Stimulated activated naive CD4-positive, alpha-beta T cell treated with Interleukin-2 at 50 U/mL for 16 hours (primary cell): Measurements from ENCODE around the gene TMEM232.

Experiments used
- DNase-seq: peaks from one replicate; lab custom pipeline; 2025; lab: John Stamatoyannopoulos, UW

The TMEM232 gene

DNA sequence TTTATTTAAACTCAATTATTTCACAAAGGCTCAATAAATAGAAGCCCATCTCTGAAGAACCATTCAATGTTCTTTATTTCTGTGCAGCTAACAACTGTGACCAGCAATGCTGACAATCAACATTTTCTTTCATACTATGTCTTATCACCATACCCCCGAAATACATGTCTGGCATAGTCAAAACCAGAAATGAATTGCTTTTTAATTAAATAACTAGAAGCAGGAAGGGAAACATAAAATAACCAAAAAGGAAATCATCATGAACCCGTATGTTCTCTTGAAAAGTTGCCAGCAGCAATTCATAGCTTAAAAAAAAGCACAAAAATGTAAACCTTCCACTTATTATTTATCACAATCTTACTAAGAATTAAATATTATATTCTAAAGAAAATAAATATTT lies 212.4 kb downstream of the TMEM232 start:
- DNase-seq, result no peak

DNA sequence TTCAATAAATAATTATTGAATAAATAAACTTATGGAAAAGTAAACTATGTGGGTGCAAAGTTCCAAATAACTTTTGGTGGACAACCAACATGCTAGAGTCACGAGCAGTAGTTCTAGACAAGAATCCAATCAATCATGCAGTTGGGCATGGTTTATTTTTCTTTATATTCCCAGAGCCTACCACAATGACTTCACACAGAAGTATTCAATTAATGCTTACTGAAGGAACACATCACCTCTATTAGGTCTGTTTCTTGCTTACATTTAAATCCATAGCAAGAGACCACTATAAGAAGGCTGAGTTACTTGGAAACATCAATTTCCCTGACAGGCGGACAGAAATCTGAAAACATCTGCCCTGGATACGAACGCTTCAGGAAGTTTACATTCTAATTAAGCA lies 214.2 kb downstream of the TMEM232 start:
- no peak for DNase-seq

DNA sequence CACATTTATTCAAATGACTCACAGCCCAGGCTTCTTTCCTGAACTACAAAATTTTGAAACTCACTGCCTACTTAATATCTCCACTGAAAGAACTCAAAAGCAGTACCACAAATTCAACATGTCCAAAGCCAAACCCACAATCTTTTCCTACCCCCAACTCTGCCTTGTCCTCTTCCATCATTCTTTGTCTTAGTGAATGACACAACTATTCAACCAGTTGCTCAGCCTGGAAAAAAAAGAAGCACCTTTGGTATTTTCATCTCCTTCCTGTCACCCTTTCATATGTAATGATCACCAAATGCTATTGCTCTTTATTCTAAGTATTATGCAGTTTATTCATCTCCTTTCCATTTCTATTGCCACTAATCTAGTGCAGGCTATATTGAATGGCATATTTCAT lies 216.3 kb downstream of the TMEM232 start:
- DNase-seq, result no peak

- DNase-seq, result no peak
Observed at GRCh38 chr5:110507972-110508371, 218.5 kb downstream of the TMEM232 start.

DNA sequence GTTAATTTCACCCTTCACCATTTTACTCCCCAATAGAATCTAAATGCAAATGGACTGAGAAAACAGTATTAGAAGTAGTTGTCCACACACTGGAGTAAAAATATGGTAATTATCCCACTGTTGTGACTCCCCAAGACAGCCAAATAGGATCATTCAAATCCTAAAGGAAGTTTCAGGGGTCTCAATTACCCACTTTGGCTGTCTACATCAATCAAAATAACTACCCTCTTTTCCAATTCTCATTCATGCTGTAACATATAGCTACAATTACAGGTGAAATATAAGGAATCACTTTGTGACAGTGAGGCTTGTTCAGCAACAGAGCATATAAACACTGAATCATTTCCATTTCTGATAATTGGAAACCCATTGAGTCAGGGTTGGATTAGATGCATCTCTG lies 220.1 kb downstream of the TMEM232 start:
- DNase-seq, result no peak

GRCh38 chr5:110496276-110496675 lies 230.2 kb downstream of the TMEM232 start:
- no peak for DNase-seq

DNA sequence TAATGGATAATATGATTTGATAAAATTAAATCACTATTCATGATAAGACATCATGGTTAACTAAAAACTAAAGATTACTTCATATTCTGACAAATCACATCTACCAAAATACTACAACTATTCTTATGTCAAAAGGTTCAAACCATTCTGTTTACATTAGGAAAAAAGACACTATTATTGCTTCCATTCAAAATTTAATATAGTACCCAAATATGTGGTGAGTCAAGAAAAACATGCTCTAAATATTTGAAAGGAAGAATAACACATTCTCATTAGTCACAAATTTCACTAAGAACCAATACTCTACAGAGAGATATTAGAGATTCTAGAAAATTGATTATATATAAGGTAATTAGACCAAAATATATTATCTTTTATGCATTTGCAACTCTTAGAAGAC lies 234.0 kb downstream of the TMEM232 start:
- DNase-seq, result no peak

- no peak for DNase-seq
Observed at GRCh38 chr5:110478895-110479294, 247.6 kb downstream of the TMEM232 start.

DNA sequence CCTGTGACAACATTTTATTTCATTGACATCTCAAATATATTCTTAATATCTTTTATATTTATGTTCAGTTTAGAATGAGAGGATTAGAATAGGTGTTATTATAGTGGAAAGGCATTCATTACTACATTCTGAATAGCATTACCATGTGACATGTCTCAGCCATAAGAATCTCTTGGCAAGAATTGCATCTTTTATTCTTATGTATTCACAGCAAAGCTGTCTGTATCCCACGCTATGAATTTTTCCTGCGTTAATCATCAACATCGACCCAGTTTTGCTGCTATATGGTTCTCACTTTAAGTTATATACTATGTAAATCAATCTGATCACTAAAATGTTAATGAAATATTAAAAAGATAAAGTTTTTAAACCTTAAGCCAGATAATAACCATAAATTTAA lies 248.6 kb downstream of the TMEM232 start:
- no peak for DNase-seq

- no peak for DNase-seq
Observed at GRCh38 chr5:110476164-110476563, 250.3 kb downstream of the TMEM232 start.

- no peak for DNase-seq
Observed at GRCh38 chr5:110475529-110475928, 250.9 kb downstream of the TMEM232 start.

DNA sequence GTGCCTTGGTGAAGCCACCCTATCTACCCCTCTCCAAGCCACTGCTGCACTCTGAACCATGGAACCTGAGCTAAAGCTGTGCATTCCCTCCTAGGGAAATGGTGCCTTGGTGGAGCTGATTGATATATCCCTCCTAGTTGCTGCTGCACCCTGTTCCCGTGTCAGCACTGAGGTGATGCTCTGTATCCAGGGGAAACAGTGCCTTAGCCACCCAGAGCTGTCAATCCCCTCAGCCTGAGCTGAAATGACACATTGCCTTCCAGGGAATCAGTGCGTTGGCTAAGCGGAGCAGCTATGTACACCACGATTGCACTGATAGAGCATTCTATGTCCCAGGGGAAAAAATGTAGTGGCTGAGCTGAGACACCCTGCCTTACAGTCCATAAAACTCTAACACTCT lies 257.0 kb downstream of the TMEM232 start:
- no peak for DNase-seq

- DNase-seq, result no peak
Observed at GRCh38 chr5:110463106-110463505, 263.4 kb downstream of the TMEM232 start.

DNA sequence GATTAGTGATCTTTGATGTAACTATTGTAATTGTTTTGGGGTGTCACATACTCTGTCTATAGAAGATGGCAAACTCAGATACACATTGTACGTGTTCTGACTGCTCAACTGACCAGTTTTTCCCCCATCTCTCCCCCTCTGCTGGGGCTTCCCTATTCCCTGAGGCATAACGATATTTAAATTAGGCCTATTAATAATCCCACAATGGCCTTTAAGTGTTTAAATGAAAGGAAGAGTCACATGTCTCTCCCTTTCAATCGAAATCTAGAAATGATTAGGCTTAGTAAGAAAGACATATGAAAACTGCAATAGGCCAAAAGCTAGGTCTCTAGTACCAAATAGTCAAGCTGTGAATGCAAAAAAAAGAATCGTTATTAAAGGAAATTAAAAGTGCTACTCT lies 265.6 kb downstream of the TMEM232 start:
- DNase-seq, result no peak

- DNase-seq, result no peak
Observed at GRCh38 chr5:110458313-110458712, 268.2 kb downstream of the TMEM232 start.

- no peak for DNase-seq
Observed at GRCh38 chr5:110442856-110443255, 283.6 kb downstream of the TMEM232 start.

GRCh38 chr5:110441035-110441434 lies 285.4 kb downstream of the TMEM232 start:
- no peak for DNase-seq

DNA sequence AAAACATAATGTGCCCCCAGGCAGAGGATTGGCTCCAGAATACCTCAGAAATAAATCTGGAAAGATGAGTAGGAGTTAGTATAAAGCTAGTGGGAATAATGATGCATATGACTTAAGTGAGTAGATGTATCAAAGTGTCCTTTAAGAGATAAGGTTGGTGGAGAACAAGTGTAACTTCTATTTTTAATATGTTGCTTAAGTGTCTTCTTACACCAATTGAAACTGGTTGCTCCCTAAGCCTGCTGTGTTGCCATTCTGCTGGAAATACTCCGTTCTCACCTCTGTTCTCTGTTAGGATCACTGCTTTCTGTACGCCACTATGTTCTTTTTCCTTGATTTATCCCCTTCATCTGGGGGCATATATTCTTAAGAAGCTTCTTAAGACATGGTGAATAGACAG lies 286.4 kb downstream of the TMEM232 start:
- no peak for DNase-seq

DNA sequence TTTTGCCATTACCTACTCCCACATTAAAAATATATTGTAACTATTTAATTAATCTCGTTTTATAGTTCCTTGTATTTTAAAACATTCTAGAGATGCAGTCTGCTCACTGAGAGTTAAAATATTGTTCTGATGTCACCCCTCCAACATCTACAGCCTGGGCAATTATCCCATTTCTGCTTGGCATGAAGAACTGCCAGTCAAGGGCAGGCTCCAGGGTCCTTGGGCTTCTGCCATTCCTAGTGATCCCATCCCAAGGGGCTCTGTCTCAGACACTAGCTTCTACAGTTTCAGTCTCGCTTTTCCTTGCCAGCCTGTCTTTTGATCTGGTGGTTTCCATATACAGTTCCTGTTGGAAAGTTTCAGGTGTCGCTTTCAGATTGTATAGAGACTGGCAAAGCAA lies 287.2 kb downstream of the TMEM232 start:
- no peak for DNase-seq

DNA sequence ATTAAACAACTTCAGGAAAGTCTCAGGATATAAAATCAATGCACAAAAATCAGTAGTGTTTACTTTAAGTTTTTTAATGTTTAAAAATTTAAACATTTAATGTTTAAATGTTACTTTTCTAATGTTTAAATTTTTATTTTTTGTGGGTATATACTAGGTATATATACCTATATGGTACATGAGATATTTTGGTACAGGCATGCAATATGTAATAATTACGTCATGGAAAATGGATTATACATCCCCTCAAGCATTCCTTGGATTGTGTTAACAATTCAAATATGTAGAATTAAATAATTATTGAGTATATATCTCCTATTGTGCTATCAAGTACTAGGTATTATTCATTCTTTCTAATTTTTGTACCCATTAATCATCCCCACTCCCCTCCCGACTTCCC lies 291.3 kb downstream of the TMEM232 start:
- no peak for DNase-seq

GRCh38 chr5:110431603-110432002 lies 294.9 kb downstream of the TMEM232 start:
- no peak for DNase-seq

- DNase-seq, result no peak
Observed at GRCh38 chr5:110414360-110414759, 312.1 kb downstream of the TMEM232 start.

DNA sequence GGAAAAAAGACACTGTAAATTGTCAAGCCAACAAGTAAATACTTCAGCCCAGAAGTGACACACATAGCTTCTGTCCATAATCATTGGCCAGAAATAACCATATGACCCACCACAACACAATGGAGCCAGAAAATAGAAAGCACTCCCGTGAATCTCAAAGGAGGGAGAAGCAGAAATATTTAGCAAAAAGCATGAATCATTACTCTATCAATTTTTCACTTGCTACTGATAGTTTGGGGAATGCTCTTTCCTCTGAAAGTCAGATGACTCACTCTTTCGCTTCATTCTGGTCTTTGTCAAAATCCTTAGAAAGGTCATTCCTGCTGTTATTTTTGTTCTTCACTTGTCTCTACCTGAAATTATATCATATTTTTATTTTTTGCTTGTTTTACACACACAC lies 312.6 kb downstream of the TMEM232 start:
- no peak for DNase-seq

DNA sequence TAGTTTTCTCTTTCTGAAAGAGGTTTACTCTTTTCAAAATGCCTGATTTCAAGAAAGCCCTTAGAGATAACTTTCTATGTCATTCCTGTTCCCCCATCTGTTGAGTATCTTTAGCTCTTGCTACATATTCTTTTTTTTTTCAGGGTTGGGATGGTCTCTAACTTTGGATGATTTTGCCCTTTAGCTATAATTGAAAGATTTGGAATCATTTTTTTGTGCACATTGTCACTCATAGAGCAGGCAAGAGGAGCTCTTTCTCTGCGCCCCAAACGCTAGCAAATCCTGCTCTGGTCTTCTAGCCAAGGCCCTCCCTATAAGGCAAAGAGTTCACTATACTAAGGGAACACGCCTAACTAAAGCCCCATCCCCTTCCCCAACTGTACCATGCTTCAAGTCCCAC lies 316.9 kb downstream of the TMEM232 start:
- no peak for DNase-seq

DNA sequence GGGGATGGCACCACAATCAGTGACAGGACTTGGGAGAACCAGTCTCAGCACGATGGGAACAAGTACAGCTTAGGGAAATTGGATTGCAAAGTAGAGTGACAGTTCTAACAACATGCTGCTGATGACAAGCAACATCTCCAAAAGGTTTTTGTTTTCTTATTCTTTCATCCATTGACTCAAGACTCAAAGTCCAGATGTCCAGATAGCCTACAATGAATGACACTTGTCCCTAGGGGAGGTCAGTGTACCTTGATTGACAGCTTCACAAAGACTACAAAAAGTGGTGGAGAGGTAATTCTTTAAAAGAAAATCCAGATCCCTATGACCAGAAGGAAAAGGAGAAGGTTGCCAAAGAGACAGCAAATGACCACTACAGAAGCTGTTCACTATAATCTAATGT lies 323.9 kb downstream of the TMEM232 start:
- no peak for DNase-seq
